ENCODE data around the gene RASIP1. TPM values are rescaled to one million over a fixed set of nuclear protein-coding genes. Genes with fewer than 3 reads are reported as not detected.

The RASIP1 gene, protein sequence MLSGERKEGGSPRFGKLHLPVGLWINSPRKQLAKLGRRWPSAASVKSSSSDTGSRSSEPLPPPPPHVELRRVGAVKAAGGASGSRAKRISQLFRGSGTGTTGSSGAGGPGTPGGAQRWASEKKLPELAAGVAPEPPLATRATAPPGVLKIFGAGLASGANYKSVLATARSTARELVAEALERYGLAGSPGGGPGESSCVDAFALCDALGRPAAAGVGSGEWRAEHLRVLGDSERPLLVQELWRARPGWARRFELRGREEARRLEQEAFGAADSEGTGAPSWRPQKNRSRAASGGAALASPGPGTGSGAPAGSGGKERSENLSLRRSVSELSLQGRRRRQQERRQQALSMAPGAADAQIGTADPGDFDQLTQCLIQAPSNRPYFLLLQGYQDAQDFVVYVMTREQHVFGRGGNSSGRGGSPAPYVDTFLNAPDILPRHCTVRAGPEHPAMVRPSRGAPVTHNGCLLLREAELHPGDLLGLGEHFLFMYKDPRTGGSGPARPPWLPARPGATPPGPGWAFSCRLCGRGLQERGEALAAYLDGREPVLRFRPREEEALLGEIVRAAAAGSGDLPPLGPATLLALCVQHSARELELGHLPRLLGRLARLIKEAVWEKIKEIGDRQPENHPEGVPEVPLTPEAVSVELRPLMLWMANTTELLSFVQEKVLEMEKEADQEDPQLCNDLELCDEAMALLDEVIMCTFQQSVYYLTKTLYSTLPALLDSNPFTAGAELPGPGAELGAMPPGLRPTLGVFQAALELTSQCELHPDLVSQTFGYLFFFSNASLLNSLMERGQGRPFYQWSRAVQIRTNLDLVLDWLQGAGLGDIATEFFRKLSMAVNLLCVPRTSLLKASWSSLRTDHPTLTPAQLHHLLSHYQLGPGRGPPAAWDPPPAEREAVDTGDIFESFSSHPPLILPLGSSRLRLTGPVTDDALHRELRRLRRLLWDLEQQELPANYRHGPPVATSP
- total RNA-seq: 23.2 TPM

DNA sequence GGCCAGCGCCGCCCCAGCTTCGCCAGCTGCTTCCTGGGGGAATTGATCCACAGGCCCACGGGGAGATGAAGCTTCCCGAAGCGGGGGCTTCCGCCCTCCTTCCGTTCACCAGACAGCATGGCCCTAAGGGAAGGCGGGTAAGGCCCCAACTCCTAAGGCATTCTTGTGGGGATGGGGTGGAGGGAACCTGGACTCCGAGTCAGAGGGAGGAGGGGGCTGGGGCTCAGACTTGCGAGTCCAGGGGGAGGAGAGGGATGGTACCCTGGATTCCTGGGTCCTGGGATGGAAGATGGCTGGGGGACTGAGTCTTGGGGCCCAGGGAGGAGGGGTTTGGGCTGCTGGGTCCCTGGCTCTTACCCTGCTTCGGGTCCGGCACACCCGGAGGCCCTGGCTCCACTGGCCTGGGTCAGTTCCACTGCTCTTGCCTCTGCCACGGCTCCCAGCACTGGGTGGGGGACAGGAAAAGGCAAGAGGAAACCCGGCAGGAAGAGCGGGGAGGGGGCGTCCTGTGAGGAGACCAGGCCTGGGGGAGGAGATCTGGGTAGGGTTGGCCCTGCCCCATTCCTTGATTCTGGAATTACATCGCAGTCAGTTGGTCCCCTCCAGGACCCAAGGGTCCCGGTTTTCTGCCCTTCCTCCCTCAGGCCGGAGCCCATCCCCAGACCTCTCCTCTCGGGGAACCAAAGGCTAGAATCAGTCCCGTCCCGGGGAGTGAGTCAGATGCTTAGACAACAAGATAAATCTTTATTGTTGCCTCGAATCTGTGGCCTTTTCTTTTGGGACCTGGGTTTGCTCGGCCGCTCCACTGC lies at the start of gene RASIP1:
Gene RASIP1, minus strand, starts transcription at position 447 of the 809 bp plus-strand sequence. Its CDS starts 328 bp downstream, at position 119.

DNA sequence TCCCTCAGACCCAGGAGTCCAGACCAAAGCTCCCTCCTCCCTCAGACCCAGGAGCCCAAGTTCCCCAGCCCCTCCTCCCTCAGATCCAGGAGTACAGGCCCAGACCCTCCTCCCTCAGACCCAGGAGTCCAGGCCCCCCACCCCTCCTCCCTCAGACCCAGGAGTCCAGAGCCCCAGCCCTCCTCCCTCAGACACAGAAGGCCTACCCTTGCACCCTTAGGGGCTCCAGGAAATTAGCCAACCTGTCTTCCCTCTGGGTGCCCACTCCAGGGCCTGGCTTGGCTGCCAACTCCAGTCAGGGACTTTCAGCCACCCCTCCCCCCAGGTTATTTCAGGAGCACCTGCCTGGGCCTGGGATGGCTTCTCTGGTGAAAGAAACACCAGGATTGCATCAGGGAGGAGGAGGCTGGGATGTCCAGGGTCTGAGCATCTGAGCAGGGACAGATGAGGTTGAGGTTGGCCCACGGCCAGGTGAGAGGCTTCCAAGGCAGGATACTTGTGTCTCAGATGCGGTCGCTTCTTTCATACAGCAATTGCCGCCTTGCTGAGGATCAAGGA lies 14.8 kb upstream of the RASIP1 start, which contains the start of gene FGF21:
Gene FGF21, plus strand, starts transcription at position 441 of the 558 bp plus-strand sequence. CDS start 713 bp downstream, outside the sequence.

DNA sequence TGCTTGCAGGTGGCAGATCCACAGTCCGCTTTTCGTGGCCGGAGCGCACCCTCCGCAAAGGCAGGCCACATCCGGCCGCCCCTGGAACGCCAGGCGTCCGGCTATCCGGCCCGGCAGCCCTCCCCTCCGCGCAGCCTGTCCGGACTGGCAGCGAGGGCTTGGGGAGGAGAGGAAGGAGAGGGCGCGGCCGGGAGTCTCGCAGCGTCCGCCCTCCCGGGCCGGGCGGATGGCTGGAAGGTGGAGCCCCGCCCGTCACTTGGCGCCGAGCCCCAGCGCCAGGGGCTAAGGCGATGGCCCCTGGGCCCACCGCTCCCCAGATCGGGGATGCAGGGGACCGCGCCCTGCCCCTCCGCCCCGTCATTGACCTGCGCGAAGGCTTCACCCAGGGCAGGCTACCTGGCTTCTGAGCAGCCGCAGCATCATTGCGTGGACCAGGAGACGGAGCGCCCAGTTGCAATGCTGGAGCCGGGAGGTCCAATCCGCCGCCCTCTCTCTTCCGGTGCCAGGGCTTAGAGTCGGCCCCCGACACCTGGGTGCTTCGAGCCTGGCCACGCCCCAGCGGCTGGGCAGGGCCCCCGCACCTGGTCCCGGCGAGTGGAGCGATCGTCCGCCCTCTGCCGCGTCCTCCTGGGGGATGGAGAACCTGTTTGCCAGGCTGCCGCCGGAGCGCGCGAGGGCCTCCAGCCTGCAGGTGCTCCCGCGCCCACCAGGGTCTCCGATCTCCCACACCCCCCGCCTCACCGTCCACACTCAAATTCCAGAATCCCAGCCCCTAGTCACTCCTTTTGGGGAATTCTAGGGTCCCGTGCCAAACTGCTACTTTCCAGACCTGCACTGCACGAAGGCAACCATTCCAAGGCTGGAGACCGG lies 12.3 kb upstream of the RASIP1 start, which contains the start of gene FUT1:
Gene FUT1, minus strand, starts transcription at position 146 of the 870 bp plus-strand sequence. CDS start 1,360 bp downstream, outside the sequence.

DNA sequence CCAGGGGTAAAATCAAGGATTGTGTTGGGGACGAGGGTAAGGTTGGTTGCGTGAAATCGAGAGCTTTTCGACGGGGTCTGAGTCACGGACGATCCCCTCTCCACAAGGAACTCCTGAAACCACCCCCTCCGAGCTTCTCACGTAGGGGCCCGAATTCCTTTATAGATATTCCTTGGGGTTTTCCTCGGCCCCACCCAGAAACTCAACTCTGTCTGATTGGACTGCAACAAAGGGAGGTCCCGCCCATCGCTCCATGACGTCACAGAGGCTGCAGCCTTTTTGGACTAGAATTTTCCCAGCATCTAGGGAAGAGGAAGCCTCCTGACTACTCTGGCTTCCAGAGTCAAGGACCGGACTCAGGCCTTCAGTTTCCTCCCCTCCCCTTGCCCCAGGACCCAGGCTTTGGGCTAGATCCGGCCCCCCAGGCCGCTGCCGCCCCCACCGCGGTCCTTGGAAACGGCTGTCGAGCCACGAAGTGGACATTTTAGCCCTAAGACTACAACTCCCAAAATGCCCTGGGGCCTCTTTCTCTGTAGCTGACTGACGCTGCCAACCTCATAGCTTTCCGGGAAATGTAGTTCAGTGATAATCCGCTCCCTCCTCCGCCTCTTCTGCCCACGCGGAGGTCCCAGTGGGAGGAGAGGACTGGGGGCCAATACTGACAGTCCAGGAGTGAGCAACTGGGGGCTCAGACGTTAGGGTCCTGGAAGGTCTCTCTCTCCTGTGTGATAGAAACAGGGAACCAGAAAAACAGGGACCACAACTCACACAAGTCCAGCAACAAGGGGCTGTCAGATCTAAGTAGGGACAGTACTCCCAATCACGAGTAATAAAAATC lies 6.5 kb upstream of the RASIP1 start, which contains the start of gene IZUMO1:
Gene IZUMO1, minus strand, starts transcription at position 172 of the 838 bp plus-strand sequence. CDS start 1,050 bp downstream, outside the sequence.

DNA sequence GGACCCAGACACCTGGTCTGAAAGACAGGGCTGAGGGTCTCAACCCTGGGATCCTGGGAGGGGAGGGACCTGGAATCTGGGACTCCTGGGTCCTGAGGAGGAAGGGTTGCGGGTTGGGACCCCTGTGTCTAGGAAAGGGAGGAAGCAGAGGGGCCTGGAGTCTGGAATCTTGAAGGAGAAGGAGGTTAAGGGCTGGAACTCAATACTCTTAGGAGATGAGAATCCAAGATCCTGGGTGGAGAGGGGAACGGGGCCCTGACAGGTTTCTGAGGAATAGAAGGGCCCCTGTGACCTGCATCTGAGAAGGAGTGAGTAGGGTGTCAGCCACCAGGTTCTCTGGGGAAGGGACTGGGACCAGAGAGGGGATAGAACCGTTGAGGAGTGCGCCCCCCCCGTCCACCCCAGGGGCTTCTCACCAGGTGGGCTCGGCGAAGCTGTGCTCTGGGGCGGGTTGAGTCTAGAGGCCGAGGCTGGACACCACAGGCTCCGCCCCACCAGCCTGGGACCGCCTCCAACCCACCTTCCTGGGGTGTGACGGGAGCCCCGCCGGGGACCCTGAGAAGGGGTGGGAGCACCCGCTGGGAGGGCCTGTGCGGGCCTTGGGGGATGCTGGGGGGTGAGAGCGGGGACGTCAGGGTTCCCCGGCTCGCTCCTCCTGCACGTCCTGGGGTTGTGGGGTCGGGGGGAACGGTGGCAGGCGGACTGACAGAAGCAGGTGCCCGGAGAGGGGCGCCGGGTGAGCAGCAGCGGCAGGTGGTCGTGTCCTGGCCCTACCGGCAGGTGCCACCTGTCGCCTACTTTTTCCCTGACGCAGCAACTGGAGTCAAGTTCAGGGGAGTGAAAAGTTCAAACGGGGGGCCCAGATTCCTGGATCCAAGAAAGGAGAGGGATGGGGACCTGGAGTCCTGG lies 20.9 kb downstream of the RASIP1 start, which contains the start of gene MAMSTR:
Gene MAMSTR, minus strand, starts transcription at position 463 of the 909 bp plus-strand sequence. CDS start 694 bp downstream, outside the sequence.

DNA sequence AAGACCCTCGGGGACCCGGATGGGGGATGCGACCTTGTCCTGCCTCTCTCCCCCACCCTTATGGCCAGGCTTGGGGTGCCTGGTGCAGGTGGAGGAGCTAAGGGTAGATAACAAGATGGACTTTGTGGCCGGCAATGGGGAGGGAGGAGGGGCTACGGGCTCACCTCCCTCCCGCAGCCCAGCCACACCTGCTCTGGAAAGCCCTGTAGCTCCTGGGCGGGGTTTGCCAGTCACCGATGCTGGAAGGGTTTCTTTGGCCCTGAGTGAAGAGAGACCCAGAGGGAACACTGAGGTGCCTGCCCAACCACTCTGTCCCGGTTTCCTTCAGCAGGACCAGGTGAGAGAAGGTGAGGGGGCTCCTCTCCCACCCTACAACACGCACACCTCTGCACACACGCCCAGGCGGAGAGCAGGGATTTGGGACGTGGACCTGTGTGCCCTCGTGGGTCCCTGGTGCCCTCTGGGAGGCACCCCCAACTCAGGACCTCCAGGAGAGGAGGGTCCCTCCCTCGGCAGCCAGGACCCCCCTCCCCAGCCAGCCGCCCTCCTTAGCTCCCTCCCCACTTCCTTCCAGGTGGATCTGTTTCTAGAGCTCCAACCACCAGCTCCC lies 44.6 kb downstream of the RASIP1 start, which contains the start of gene FUT2:
Gene FUT2, plus strand, starts transcription at position 229 of the 610 bp plus-strand sequence. CDS start 6,986 bp downstream, outside the sequence.

DNA sequence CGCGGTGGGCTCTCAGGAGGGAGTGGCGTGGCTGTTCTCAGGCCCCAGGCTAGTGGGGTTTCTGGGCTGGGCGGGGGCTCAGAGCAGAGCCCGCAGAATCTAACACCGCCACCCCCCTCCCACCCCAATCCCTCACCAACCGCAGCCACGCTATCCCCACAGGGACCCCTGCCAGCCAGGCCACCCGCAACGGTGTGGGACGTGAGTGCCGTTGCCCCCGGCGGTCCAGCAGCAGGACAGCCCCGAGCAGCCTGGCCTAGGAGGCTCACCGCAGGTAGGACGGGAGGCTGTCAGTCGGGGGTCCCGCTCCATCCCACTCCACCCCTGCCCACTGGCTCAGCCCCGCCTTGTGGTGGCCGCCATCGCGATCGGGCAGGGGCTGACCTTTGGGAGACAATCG lies 67.4 kb downstream of the RASIP1 start, which contains the start of gene NTN5:
Gene NTN5, minus strand, starts transcription at position 24 of the 400 bp plus-strand sequence. CDS start 2,031 bp downstream, outside the sequence.

Other genes starting within 250 kb of the RASIP1 start
- 1.9 TPM for gene LMTK3, start 228.8 kb downstream of the RASIP1 start, total RNA-seq
- not detected for gene SULT2B1, start 188.4 kb downstream of the RASIP1 start, total RNA-seq
- not detected for gene SPACA4, start 133.9 kb downstream of the RASIP1 start, total RNA-seq
- 0.88 TPM for gene FAM83E, start 125.5 kb downstream of the RASIP1 start, total RNA-seq
- 2,126 TPM for gene RPL18, start 121.4 kb downstream of the RASIP1 start, total RNA-seq
- 16.2 TPM for gene SPHK2, start 121.1 kb downstream of the RASIP1 start, total RNA-seq
- gene DBP, start 103.2 kb downstream of the RASIP1 start, total RNA-seq: 17.2 TPM
- gene CA11, start 94.4 kb downstream of the RASIP1 start, total RNA-seq: 3.5 TPM
- 0.76 TPM for gene NTN5, start 67.6 kb downstream of the RASIP1 start, total RNA-seq
- gene FUT2, start 44.6 kb downstream of the RASIP1 start, total RNA-seq: 1.5 TPM
- gene MAMSTR, start 20.9 kb downstream of the RASIP1 start, total RNA-seq: 8.9 TPM
- 0.12 TPM for gene IZUMO1, start 6.3 kb upstream of the RASIP1 start, total RNA-seq
- 5.0 TPM for gene FUT1, start 12.0 kb upstream of the RASIP1 start, total RNA-seq
- gene FGF21, start 14.9 kb upstream of the RASIP1 start, total RNA-seq: not detected
- 36.3 TPM for gene BCAT2, start 70.4 kb upstream of the RASIP1 start, total RNA-seq
- 12.0 TPM for gene HSD17B14, start 95.9 kb upstream of the RASIP1 start, total RNA-seq
- 18.1 TPM for gene PLEKHA4, start 128.0 kb upstream of the RASIP1 start, total RNA-seq
- 71.7 TPM for gene PPP1R15A, start 131.8 kb upstream of the RASIP1 start, total RNA-seq
- gene TULP2, start 158.1 kb upstream of the RASIP1 start, total RNA-seq: 0.29 TPM
- 221 TPM for gene NUCB1, start 159.7 kb upstream of the RASIP1 start, total RNA-seq
- gene DHDH, start 193.1 kb upstream of the RASIP1 start, total RNA-seq: 1.4 TPM
- gene BAX, start 214.3 kb upstream of the RASIP1 start, total RNA-seq: 30.8 TPM
- 1,684 TPM for gene FTL, start 224.7 kb upstream of the RASIP1 start, total RNA-seq